ENCODE measurements around the gene JAKMIP1.

DNA sequence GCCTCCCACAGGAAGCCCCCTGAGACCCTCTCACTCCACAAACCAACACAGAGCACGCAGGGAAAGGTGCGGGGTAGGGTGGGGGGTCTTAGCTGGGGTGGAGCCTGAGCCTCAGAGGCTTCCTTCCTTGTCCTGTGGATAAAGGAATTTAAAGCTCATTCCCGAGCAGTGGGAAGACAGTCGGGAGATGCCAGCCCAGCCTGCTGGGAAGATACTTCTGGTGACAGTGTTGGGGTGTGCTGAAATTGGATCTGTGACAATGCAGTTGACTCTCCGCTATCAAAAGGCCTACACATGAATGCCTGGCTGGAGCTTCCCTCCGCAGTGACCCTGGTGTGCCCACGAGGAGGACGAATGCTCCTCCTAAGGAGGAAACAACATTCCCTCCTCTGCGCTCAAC is 45.5 kb downstream of the JAKMIP1 start:
- TF ChIP-seq CTCF (IDR thresholded peaks at IDR 0.05) (no peak), POLR2A (IDR thresholded peaks at IDR 0.05) (no peak)
